CD14-positive monocyte (primary cell): ENCODE results near the gene PMS2. TPM values are rescaled to one million over a fixed set of nuclear protein-coding genes. Genes with fewer than 3 reads are reported as not detected.
"Not testable (repeated sequence)": the region's sequence is repeated elsewhere in the genome, so short reads cannot be mapped to it uniquely, and the experiment has no call there.

Experiments
- DNase-seq, 3 donors: peaks; one replicate each; pipeline ENCODE4 v3.0.0-alpha.2; 2011 to 2022
- H2AFZ ChIP-seq: 2 replicates; pipeline ENCODE4 v1.6.0; 2012; ENCODE audit warnings: mild to moderate bottlenecking, low read depth, low read length, inconsistent platforms; ENCODE audit not compliant: insufficient read depth, poor library complexity, severe bottlenecking
- H3K27ac ChIP-seq, 2 donors: 1 replicate in 1 of 2; 2 replicates in 1 of 2; pipeline ENCODE4 v1.5.1; 2012 to 2013; ENCODE audit warnings: low read length in 2 of 2, control low read depth in 1 of 2, inconsistent platforms in 1 of 2, low read depth in 1 of 2, mild to moderate bottlenecking in 1 of 2
- H3K27me3 ChIP-seq, 2 donors: one replicate each; pipeline versions ENCODE4 v1.6.0 to v1.6.1; 2011 to 2013; ENCODE audit warnings: low read length in 2 of 2; ENCODE audit not compliant: control insufficient read depth in 2 of 2, insufficient read depth in 2 of 2
- H3K36me3 ChIP-seq, 2 donors: replicated peaks in 1 of 2; 1 replicate in 1 of 2; 2 replicates in 1 of 2; pipeline versions ENCODE4 v1.5.1 to v1.6.1; 2012 to 2013; ENCODE audit warnings: low read length in 2 of 2, control low read depth in 1 of 2, inconsistent platforms in 1 of 2, mild to moderate bottlenecking in 1 of 2; ENCODE audit not compliant: insufficient read depth in 2 of 2, control insufficient read depth in 1 of 2
- H3K4me1 ChIP-seq, 2 donors: 1 replicate in 1 of 2; 2 replicates in 1 of 2; pipeline versions ENCODE4 v1.5.1 to v1.6.1; 2012 to 2013; ENCODE audit warnings: low read length in 2 of 2, control low read depth in 1 of 2, inconsistent platforms in 1 of 2, mild to moderate bottlenecking in 1 of 2, moderate library complexity in 1 of 2; ENCODE audit not compliant: insufficient read depth in 2 of 2, control insufficient read depth in 1 of 2
- H3K4me2 ChIP-seq: replicated peaks from 2 replicates; pipeline ENCODE3; 2012; ENCODE audit warnings: low read length, moderate library complexity, mild to moderate bottlenecking; ENCODE audit not compliant: poor library complexity, severe bottlenecking; ENCODE audit errors: extremely low read depth
- H3K4me3 ChIP-seq, 3 experiments: fragments of 200-600 bp in 1 of 3; sonication (generic) in 1 of 3; replicated peaks in 1 of 3; 1 replicate in 2 of 3; 2 replicates in 1 of 3; pipeline ENCODE4 v1.5.1; 2011 to 2013; ENCODE audit warnings: low read length in 3 of 3, mild to moderate bottlenecking in 3 of 3, control low read depth in 2 of 3, low read depth in 2 of 3, inconsistent platforms in 1 of 3, moderate library complexity in 1 of 3
- H3K79me2 ChIP-seq: 2 replicates; pipeline ENCODE4 v1.6.0; 2012; ENCODE audit warnings: mild to moderate bottlenecking, control low read depth, inconsistent platforms, low read length, moderate library complexity; ENCODE audit not compliant: insufficient read depth
- H3K9ac ChIP-seq: 2 replicates; pipeline ENCODE4 v1.6.0; 2017; ENCODE audit warnings: low read length, mild to moderate bottlenecking; ENCODE audit not compliant: insufficient read depth, poor library complexity, severe bottlenecking
- H3K9me3 ChIP-seq, 2 donors: replicated peaks in 1 of 2; 1 replicate in 1 of 2; 2 replicates in 1 of 2; pipeline versions ENCODE4 v1.5.1 to v1.6.1; 2012 to 2013; ENCODE audit warnings: low read length in 2 of 2, control low read depth in 1 of 2; ENCODE audit not compliant: control insufficient read depth in 1 of 2, insufficient read depth in 1 of 2
- H4K20me1 ChIP-seq: 2 replicates; pipeline ENCODE4 v1.6.0; 2012; ENCODE audit warnings: mild to moderate bottlenecking, low read length, control low read depth, moderate library complexity; ENCODE audit not compliant: insufficient read depth
- H3K27ac Mint-ChIP-seq, 7 donors: one replicate each; pipeline ENCODE4 v1.8.0; 2020; ENCODE audit warnings: mild to moderate bottlenecking in 7 of 7, mixed read lengths in 7 of 7, moderate library complexity in 6 of 7, inconsistent platforms in 2 of 7
- H3K27me3 Mint-ChIP-seq, 3 donors: one replicate each; pipeline ENCODE4 v1.8.0; 2021 to 2022; ENCODE audit warnings: low read depth in 3 of 3, mild to moderate bottlenecking in 3 of 3, mixed read lengths in 3 of 3, moderate library complexity in 3 of 3, inconsistent platforms in 1 of 3
- H3K36me3 Mint-ChIP-seq, 2 donors: one replicate each; pipeline ENCODE4 v1.8.0; 2020; ENCODE audit warnings: mixed read lengths in 2 of 2, inconsistent platforms in 1 of 2, mild to moderate bottlenecking in 1 of 2
- H3K4me1 Mint-ChIP-seq: one replicate; pipeline ENCODE4 v1.8.0; 2020; ENCODE audit warnings: mild to moderate bottlenecking, mixed read lengths
- H3K4me3 Mint-ChIP-seq, 2 donors: one replicate each; pipeline ENCODE4 v1.8.0; 2020; ENCODE audit warnings: mild to moderate bottlenecking in 2 of 2, mixed read lengths in 2 of 2, moderate library complexity in 1 of 2
- H3K9me3 Mint-ChIP-seq, 7 donors: one replicate each; pipeline ENCODE4 v1.8.0; 2020 to 2022; ENCODE audit warnings: mixed read lengths in 7 of 7, mild to moderate bottlenecking in 6 of 7, moderate library complexity in 6 of 7, inconsistent platforms in 2 of 7
- WGBS: methylation state at CpG from one replicate; pipeline ENCODE4 v1.1.5; 2013; ENCODE audit warnings: missing lambda C conversion rate; ENCODE audit not compliant: insufficient coverage; 5-methylcytosine and 5-hydroxymethylcytosine counted together
- intact Hi-C, 2 donors: fragments of 100-400 bp; cut with micrococcal nuclease; formaldehyde crosslinking; loops; one replicate each; pipeline versions ENCODE4 v1.15.0 to v1.15.1; 2023
- polyA plus RNA-seq, 3 donors: library from polyadenylated mRNA; depleted of rRNA in 1 of 3; unstranded in 2 of 3; stranded (reverse) in 1 of 3; fragments of 300-500 nt in 2 of 3; fragments of >200 nt in 1 of 3; fragmentation: Illumina TruSeq in 2 of 3; gene quantifications; 1 replicate in 2 of 3; 2 replicates in 1 of 3; pipeline ENCODE4 v1.2.3, GENCODE V29; 2012 to 2021
- TF ChIP-seq, protein P1 (sequence below): fragments of 200-600 bp; IDR thresholded peaks from one replicate; pipeline ENCODE4 v1.8.0; 2022; ENCODE audit warnings: antibody characterized with exemption, mild to moderate bottlenecking

Gene PMS2
- polyA plus RNA-seq, 3 donors = 3.8 to 5.1 (median 4.8) TPM

DNA sequence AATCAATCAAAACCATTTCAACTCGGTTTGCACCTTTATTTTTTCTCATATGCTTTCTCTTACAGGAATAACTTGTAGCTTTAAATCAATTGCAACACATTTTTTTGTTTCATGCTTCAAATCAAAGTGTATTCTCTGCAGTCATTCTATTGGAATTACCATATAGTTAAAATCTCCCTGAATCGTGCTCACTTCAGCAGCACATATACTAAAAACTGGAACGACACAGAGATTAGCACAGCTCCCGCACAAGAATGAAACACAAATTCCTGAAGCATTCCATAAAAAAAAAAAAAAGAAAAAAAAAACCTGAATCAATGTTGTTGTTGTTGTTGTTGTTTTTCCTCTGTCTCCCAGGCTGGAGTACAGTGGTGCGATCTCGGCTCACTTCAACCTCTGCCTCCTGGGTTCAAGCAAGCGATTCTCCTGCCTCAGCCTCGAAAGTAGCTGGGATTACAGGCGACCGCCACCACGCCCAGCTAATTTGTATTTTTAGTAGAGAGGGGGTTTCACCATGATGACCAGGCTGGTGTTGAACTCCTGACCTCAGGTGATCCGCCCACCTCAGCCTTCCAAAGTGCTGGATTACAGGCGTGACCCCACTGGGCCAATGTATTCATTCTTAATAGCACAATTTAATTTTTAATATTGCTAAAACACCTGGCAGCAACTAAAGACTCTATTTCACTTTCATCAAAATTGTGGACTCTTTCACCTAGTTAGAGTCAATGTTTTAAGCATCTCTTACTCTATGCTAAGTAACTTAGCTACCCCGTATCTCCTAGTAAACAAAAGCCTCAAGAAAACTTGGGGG is 48.7 kb upstream of the PMS2 start:
- Mint-ChIP-seq H3K9me3 (no peaks in the 10 kb centered on the region), H3K36me3 (peaks cover 18 to 30% of the 10 kb centered on the region in 2 donors), H3K4me1 (peaks cover 13% of the 10 kb centered on the region), H3K4me3 (peak overlapping the region; percentile 87 to 99), H3K27ac (peak overlapping the region in 5 of 7 donors; percentile 38 to 95 (median 91)), H3K27me3 (no peaks in the 10 kb centered on the region)
- H3K4me2 ChIP-seq = peak overlapping the region; percentile 97
- peak overlapping the region in 1 of 3 experiments; percentile 98 for H3K4me3 ChIP-seq
- intact Hi-C loops = no loop called here
- peak overlapping the region in 1 of 2 donors; percentile 87 for H3K27ac ChIP-seq
- 92% methylated on average over 9 of the region's 14 CpGs for WGBS
- peaks cover 14 to 23% of the 10 kb centered on the region in 2 donors for H3K4me1 ChIP-seq
- H3K79me2 ChIP-seq = peaks cover 56% of the 10 kb centered on the region
- peaks cover 11 to 28% of the 10 kb centered on the region in 2 donors for H3K36me3 ChIP-seq
- TF ChIP-seq, protein P1, sequence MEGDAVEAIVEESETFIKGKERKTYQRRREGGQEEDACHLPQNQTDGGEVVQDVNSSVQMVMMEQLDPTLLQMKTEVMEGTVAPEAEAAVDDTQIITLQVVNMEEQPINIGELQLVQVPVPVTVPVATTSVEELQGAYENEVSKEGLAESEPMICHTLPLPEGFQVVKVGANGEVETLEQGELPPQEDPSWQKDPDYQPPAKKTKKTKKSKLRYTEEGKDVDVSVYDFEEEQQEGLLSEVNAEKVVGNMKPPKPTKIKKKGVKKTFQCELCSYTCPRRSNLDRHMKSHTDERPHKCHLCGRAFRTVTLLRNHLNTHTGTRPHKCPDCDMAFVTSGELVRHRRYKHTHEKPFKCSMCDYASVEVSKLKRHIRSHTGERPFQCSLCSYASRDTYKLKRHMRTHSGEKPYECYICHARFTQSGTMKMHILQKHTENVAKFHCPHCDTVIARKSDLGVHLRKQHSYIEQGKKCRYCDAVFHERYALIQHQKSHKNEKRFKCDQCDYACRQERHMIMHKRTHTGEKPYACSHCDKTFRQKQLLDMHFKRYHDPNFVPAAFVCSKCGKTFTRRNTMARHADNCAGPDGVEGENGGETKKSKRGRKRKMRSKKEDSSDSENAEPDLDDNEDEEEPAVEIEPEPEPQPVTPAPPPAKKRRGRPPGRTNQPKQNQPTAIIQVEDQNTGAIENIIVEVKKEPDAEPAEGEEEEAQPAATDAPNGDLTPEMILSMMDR = no peak
- no peaks in the 10 kb centered on the region for H3K9me3 ChIP-seq
- H3K27me3 ChIP-seq = no peaks in the 10 kb centered on the region
- H4K20me1 ChIP-seq = peaks cover 12% of the 10 kb centered on the region
- no peak for DNase-seq
- no peak overlapping the region for H3K9ac ChIP-seq
- H2AFZ ChIP-seq = no peak overlapping the region

DNA sequence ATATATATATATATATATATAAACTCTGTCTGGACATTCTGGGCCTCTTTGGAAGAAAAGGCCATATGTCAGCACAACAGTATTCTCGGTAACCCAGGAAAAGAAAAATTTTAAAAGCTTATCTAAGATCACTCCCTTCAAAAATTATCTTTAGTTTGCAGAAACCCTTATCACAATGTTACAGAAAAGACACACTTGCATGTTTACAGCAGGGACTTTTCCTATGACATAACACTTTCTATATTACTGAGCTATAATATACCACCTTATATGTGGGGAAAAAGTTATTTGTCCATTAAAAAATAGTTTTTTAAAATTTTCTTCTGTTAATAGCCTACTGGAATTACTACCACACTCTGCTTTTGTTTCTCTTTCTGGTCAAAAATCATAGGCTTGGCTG is 47.8 kb upstream of the PMS2 start:
- WGBS = no CpG with 5 or more reads among the region's 1 CpG
- Mint-ChIP-seq H3K36me3 (peaks cover 18 to 33% of the 10 kb centered on the region in 2 donors), H3K4me3 (no peak overlapping the region), H3K4me1 (peaks cover 13% of the 10 kb centered on the region), H3K27me3 (no peaks in the 10 kb centered on the region), H3K27ac (no peak overlapping the region), H3K9me3 (no peaks in the 10 kb centered on the region)
- H3K4me3 ChIP-seq = no peak overlapping the region
- DNase-seq = no peak
- no peak overlapping the region for H3K27ac ChIP-seq
- peaks cover 14 to 36% of the 10 kb centered on the region in 2 donors for H3K36me3 ChIP-seq
- H3K9me3 ChIP-seq = no peaks in the 10 kb centered on the region
- no peaks in the 10 kb centered on the region for H3K27me3 ChIP-seq
- H3K9ac ChIP-seq = no peak overlapping the region
- peaks cover 14 to 23% of the 10 kb centered on the region in 2 donors for H3K4me1 ChIP-seq
- no peak overlapping the region for H3K4me2 ChIP-seq
- TF ChIP-seq, protein P1 = no peak
- peaks cover 65% of the 10 kb centered on the region for H3K79me2 ChIP-seq
- intact Hi-C loops = no loop called here
- H4K20me1 ChIP-seq = peaks cover 12% of the 10 kb centered on the region
- no peak overlapping the region for H2AFZ ChIP-seq

DNA sequence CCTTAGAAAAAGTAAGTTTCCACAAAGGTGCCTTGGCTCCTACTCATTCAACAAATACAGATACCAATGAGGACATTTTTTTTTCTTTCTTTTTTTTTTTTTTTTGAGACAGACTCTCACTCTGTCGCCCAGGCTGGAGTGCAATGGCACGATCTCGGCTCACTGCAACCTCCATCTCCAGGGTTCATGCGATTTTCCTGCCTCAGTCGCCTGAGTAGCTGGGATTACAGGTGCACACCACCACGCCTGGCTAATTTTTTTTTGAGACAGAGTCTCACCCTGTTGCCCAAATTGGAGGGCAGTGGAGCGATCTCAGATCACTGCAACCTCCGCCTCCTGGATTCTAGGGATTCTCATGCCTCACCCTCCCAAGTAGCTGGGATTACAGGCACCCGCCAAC is 42.3 kb upstream of the PMS2 start:
- intact Hi-C loops, H3K9me3 ChIP-seq, H3K27me3 Mint-ChIP-seq, H3K4me3 ChIP-seq, H3K4me3 Mint-ChIP-seq, H4K20me1 ChIP-seq, H3K4me1 Mint-ChIP-seq, DNase-seq, H3K4me1 ChIP-seq, H3K9ac ChIP-seq, H3K27ac ChIP-seq, H3K27me3 ChIP-seq, H3K4me2 ChIP-seq, H3K9me3 Mint-ChIP-seq, H3K27ac Mint-ChIP-seq, H2AFZ ChIP-seq: not testable (repeated sequence)
- WGBS = 100% methylated on average over 1 of the region's 9 CpGs
- Histone ChIP-seq H3K79me2 (peaks cover 38% of the 10 kb centered on the region), H3K36me3 (peaks cover 44 to 86% of the 10 kb centered on the region in 2 donors)
- peaks cover 46 to 77% of the 10 kb centered on the region in 2 donors for H3K36me3 Mint-ChIP-seq
